ENCODE data around the gene AMPH.

GRCh38 chr7:38482521-38482920, 148.7 kb downstream of the AMPH start:
- no peak for TF ChIP-seq CTCF (conservative IDR thresholded peaks at IDR 0.05)
- TF ChIP-seq EZH2 (IDR thresholded peaks at IDR 0.05; ENCODE audit: low read depth) = no peak
